T47D (cell line): ENCODE results near the gene PRUNE2.
A peak's percentile ranks its signal among the peaks of the same experiment; 100 is the strongest.

Source experiments
- DNase-seq, 2 experiments: peaks; one replicate each; pipeline versions ENCODE4 v3.0.0 to v3.0.0-alpha.2; 2011 to 2012; ENCODE audit warnings: low read depth in 1 of 2, low spot score in 1 of 2
- JUND ChIP-seq: IDR thresholded peaks from 2 replicates; pipeline ENCODE4 v1.6.1; 2012; ENCODE audit warnings: low read depth
- in situ Hi-C: cut with HindIII; loops from 2 replicates; pipeline ENCODE4 v1.10.0; 2016; ENCODE audit warnings: low sequenced_read_pairs, low pct_unique_long_range_greater_than_20kb

PRUNE2 gene

DNA sequence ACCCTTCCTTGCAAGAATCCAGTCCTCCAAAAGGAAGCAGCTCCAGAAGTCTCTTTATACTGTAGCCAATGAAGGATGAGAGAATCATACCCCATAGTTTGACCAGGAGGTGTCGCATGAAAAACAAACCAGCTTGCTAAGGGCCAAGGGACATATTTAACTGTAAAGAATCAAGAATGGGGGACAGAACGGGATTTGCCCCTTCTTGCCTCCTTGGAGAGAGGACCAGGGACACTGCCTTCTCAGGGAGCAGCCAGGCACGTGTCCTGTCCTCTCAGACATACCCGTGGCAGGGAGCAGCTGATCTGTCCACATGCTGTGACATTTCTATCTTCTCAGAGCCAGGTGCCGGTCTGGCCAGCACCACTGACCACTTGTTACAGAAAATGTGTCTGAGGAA lies 11.7 kb downstream of the PRUNE2 start:
- no peak for TF ChIP-seq JUND
- in situ Hi-C loops = no loop called here
- DNase-seq = peak in 1 of 2 experiments; percentile 23

DNA sequence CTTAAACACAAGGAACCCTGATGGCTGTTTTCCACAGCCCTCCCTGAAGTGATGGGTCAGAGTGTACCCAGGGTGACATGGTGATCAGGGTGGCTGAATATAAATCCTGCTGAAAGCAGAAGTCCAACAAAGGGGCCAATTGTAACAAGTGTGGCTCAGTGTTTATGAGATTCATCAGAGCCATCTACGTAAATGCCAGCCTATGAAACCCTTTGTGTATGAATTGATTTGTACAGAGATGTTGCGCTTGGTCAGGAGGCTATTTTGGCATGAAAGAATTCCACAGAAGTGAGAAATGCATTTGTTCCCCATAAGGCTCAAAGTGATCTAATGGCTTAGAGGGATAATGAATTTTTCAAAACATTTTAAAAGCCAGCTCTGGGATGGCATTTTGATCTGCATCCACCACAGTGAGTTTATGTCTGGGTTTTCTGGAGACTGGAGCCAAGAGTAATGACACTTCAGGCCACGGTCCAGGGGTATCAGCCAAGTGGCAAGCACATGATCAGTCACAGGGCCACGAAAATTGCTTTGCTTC lies 12.4 kb downstream of the PRUNE2 start:
- no peak for DNase-seq
- no peak for TF ChIP-seq JUND
- in situ Hi-C loops = no loop called here

DNA sequence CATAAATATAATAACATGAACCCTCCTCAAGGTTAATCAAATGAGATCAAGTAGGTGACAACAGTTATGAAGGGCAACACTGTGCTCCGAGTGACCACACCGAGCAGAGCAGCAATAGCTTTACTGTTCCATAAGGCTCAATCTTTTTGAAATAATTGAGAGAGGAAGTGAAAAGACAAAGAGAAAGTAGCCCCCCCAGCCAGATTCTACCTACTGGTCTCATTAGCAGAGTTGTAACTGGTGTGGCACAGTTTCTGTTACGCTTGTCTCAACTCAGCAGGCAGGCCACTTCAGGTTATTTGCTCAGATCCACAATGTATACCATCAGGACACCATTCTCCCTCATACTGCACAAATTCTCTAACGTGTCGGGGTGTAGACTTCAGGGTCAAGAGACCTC lies 14.0 kb downstream of the PRUNE2 start:
- TF ChIP-seq JUND = no peak
- DNase-seq = no peak
- in situ Hi-C loops = no loop called here

DNA sequence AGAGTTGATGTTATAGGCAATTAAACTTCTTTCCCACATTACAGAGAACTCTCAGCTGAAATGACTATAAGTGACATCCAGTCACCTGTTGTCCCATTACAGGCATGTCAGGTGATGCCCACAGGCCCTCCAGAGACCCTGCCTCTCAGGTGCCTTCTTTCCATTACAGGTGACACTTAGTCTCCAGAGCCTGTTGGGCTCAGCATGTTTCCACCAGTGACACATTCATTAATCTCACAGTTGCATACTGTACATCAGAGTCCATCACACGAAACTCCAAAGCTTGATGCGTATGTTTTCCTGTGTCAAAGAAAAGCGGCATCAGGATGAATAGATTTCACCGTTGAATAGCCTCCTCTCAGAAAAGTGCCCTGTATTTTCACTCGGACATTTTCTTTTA lies 14.6 kb downstream of the PRUNE2 start:
- no peak for TF ChIP-seq JUND
- no peak for DNase-seq
- in situ Hi-C loops = no loop called here

DNA sequence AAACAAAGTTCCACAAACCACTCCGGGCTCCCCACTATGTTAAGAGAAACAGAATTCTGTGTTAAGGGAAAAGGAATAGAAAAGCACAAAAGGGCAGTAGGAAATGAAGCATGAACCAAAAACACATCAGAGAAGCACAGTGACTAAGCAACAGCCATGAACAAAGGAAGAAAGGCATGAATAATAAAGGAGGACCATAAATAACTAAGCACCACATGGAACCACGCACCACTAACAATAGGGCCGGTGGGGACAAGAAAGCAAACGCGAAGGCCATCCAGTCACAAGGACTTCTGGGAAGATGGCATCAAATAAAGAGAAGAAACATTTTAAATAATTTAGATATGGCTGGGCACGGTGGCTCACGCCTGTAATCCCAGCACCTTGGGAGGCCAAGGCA lies 18.0 kb downstream of the PRUNE2 start:
- in situ Hi-C loops = no loop called here
- TF ChIP-seq JUND = no peak
- DNase-seq = no peak

DNA sequence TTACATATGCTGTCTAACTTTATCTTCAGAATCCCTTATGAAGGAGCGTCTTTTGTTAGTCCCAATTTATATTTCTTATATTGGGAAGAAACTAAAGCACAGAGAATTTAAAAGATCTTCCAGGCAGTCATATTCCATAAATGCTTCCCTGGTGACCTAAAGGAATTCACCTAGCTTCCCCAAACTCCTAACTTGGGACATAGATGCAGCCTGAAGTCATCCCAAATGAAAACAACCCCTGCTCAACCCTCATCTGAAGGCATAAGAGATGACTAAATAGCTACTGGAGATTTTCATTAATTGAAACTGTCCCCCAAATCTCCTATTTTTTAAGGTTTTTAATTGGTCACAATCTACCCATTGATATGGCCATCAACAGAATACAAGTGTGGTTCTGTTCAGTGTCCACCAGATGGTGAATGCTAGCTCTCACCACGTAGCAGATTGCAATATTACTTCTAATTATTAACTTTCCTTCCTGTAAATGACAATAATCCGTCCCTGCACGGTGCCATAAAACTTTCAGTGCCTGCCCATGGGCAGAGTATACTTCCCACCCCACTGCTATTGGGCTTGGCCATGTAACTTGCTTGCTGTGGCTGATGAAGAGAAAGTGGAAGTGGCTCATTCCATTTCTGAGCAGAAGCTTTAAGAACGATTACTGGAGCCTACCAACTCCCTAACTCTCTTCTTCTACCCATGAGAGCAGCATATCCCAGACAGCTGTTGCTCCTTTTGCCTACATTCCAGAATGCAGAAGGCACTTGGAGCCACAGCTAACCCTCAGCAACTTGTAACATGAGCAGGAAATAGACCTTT lies 18.7 kb downstream of the PRUNE2 start:
- no peak for TF ChIP-seq JUND
- no peak for DNase-seq
- in situ Hi-C loops = no loop called here

- in situ Hi-C loops = no loop called here
- no peak for DNase-seq
- no peak for TF ChIP-seq JUND
Observed at GRCh38 chr9:76886318-76886717, 19.6 kb downstream of the PRUNE2 start.

DNA sequence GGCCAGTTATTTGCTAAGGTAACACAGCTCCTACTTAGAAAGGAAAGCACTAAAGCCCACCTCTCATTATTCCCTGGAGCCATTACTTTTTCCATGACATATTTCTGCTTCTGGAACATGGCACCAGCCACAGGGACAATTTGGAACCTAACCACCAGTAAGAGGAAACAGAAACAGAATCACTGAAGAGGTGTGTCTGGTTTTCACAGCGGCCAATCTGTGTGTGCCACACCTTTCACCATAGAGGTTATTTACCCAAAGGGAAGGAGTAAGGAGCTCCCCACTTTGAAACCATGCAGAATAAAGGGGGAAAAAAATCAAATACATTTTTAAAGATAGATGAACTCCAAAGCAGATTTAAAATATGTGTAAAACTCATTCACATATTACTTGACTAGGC lies 21.1 kb downstream of the PRUNE2 start:
- DNase-seq = no peak
- in situ Hi-C loops = no loop called here
- TF ChIP-seq JUND = no peak

GRCh38 chr9:76883341-76883855 lies 22.5 kb downstream of the PRUNE2 start:
- in situ Hi-C loops = no loop called here
- no peak for TF ChIP-seq JUND
- DNase-seq = no peak

GRCh38 chr9:76882686-76883085 lies 23.2 kb downstream of the PRUNE2 start:
- TF ChIP-seq JUND = no peak
- no peak for DNase-seq
- in situ Hi-C loops = no loop called here

- in situ Hi-C loops = no loop called here
- DNase-seq = no peak
- no peak for TF ChIP-seq JUND
Observed at GRCh38 chr9:76880210-76880609, 25.7 kb downstream of the PRUNE2 start.

DNA sequence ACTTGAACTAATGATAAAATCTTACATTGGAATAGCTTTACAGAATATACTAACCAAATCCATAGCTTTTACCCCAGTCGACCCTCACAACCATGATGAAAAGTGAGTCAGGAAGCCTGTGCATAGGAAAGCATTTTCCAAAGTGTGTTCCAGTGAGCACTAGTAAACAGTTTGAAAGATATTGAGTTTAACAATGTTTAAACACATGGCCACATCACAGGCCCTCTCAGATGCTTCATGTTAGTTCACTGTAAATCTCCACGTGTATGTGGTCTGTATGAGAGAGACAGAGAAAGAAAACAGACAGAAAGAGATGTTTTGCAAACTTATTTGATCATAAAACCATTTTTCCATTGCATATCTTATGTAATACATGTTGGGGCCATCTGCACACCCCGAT lies 27.0 kb downstream of the PRUNE2 start:
- DNase-seq = no peak
- in situ Hi-C loops = no loop called here
- no peak for TF ChIP-seq JUND

DNA sequence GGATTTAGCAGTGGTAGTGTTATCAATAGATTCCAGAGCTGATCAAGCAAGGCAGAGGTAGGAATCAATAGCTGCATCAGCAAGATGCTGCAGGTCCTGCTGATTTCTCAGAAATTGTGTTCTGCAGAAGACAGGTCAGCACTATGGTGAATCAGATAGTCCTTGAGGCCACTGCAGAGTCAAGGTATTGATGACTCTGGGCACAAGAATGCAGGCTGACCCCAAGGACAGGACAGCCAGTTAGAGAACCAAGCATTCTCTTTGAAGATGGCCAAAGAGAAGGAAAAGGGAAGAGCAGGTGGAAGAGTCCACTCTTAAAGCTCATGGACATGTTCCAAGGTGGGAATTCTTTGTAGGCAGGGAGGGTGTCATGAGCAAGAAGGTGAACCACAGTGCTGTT lies 28.0 kb downstream of the PRUNE2 start:
- no peak for DNase-seq
- no peak for TF ChIP-seq JUND

More for the DNA sequence above, 28.0 kb downstream of the PRUNE2 start:
- in situ Hi-C loops = no loop called here
